ENCODE data around the gene ATG14.
"Not testable (repeated sequence)": the region's sequence is repeated elsewhere in the genome, so short reads cannot be mapped to it uniquely, and the experiment has no call there.

DNA sequence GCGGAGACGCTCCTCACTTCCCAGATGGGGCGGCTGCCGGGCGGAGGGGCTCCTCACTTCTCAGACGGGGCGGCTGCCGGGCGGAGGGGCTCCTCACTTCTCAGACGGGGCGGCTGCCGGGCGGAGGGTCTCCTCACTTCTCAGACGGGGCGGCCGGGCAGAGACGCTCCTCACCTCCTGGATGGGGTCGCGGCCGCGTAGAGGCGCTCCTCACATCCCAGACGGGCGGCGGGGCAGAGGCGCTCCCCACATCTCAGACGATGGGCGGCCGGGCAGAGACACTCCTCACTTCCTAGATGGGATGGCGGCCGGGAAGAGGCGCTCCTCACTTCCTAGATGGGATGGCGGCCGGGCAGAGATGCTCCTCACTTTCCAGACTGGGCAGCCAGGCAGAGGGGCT, 44.8 kb upstream of the ATG14 start:
- TF ChIP-seq, protein P1, sequence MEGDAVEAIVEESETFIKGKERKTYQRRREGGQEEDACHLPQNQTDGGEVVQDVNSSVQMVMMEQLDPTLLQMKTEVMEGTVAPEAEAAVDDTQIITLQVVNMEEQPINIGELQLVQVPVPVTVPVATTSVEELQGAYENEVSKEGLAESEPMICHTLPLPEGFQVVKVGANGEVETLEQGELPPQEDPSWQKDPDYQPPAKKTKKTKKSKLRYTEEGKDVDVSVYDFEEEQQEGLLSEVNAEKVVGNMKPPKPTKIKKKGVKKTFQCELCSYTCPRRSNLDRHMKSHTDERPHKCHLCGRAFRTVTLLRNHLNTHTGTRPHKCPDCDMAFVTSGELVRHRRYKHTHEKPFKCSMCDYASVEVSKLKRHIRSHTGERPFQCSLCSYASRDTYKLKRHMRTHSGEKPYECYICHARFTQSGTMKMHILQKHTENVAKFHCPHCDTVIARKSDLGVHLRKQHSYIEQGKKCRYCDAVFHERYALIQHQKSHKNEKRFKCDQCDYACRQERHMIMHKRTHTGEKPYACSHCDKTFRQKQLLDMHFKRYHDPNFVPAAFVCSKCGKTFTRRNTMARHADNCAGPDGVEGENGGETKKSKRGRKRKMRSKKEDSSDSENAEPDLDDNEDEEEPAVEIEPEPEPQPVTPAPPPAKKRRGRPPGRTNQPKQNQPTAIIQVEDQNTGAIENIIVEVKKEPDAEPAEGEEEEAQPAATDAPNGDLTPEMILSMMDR (IDR thresholded peaks at IDR 0.05) = not testable (repeated sequence)
- TF ChIP-seq MXI1 (IDR thresholded peaks at IDR 0.05; ENCODE audit: low read depth, low read length); POLR2AphosphoS5 (IDR thresholded peaks at IDR 0.05; ENCODE audit: low read depth, low read length); GABPA (IDR thresholded peaks at IDR 0.05; ENCODE audit: low read depth); SIN3A (IDR thresholded peaks at IDR 0.05; ENCODE audit: borderline replicate concordance, low read depth, low read length); RXRA (IDR thresholded peaks at IDR 0.05; ENCODE audit: borderline replicate concordance, low read depth); JUND (IDR thresholded peaks at IDR 0.05); TAF1 (IDR thresholded peaks at IDR 0.05; ENCODE audit: borderline replicate concordance, low read depth, low read length); NRF1 (IDR thresholded peaks at IDR 0.05; ENCODE audit: low read depth, low read length); CHD2 (IDR thresholded peaks at IDR 0.05; ENCODE audit: low read length, partially characterized antibody): not testable (repeated sequence)
- TF ChIP-seq, protein P2, sequence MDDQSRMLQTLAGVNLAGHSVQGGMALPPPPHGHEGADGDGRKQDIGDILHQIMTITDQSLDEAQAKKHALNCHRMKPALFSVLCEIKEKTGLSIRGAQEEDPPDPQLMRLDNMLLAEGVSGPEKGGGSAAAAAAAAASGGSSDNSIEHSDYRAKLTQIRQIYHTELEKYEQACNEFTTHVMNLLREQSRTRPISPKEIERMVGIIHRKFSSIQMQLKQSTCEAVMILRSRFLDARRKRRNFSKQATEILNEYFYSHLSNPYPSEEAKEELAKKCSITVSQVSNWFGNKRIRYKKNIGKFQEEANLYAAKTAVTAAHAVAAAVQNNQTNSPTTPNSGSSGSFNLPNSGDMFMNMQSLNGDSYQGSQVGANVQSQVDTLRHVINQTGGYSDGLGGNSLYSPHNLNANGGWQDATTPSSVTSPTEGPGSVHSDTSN (IDR thresholded peaks at IDR 0.05) = not testable (repeated sequence)
- TF ChIP-seq, protein P3, sequence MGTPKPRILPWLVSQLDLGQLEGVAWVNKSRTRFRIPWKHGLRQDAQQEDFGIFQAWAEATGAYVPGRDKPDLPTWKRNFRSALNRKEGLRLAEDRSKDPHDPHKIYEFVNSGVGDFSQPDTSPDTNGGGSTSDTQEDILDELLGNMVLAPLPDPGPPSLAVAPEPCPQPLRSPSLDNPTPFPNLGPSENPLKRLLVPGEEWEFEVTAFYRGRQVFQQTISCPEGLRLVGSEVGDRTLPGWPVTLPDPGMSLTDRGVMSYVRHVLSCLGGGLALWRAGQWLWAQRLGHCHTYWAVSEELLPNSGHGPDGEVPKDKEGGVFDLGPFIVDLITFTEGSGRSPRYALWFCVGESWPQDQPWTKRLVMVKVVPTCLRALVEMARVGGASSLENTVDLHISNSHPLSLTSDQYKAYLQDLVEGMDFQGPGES (IDR thresholded peaks at IDR 0.05; ENCODE audit: low read depth, low read length) = not testable (repeated sequence)

All from SK-N-SH (cell line).